Gastroesophageal sphincter (tissue), 3 donors: ENCODE measurements around the gene DYSF.

Experiments
- EP300 ChIP-seq: sonication (generic); formaldehyde crosslinking; IDR thresholded peaks from one replicate; pipeline ENCODE4 v1.6.1; 2017; ENCODE audit warnings: antibody characterized with exemption, mild to moderate bottlenecking
- POLR2A ChIP-seq, 2 donors: fragments of 450-650 bp; IDR thresholded peaks; one replicate each; pipeline ENCODE4 v1.6.1; 2017; ENCODE audit warnings: antibody characterized with exemption in 2 of 2, mild to moderate bottlenecking in 2 of 2, moderate library complexity in 1 of 2
- POLR2AphosphoS5 ChIP-seq: sonication (generic); formaldehyde crosslinking; IDR thresholded peaks from one replicate; pipeline ENCODE4 v1.6.1; 2017; ENCODE audit warnings: antibody characterized with exemption
- TF ChIP-seq, protein P1 (sequence below), 4 experiments: fragments of 200-600 bp in 2 of 4; fragments of 450-650 bp in 2 of 4; sonication (generic) in 1 of 4; IDR thresholded peaks; one replicate each; pipeline ENCODE4 v1.5.1; 2017 to 2019; ENCODE audit warnings: antibody characterized with exemption in 4 of 4, mild to moderate bottlenecking in 2 of 4, moderate library complexity in 2 of 4

DNA sequence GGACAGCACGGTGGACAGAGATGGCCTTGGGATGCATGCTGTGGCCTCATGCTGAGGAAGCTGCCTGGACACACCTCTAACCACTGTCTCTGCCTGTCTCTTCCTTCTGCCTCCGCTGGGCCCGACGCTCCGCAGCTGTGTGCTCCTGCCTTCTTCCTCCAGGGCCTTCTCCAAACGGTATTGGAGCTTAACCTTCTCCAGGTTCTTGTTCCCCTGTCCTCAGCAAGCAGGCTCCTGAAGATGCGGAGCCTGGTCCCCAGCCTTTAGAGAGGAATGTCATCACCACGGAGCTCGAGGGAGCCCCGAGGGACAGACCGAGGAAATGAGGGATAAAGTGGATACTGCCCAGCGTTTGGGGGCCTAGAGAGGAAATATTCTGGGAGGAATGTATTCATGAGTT, 155.1 kb downstream of the DYSF start:
- TF ChIP-seq EP300 (no peak), POLR2A (IDR thresholded peaks at IDR 0.05) (no peak), POLR2AphosphoS5 (no peak)
- TF ChIP-seq, protein P1, sequence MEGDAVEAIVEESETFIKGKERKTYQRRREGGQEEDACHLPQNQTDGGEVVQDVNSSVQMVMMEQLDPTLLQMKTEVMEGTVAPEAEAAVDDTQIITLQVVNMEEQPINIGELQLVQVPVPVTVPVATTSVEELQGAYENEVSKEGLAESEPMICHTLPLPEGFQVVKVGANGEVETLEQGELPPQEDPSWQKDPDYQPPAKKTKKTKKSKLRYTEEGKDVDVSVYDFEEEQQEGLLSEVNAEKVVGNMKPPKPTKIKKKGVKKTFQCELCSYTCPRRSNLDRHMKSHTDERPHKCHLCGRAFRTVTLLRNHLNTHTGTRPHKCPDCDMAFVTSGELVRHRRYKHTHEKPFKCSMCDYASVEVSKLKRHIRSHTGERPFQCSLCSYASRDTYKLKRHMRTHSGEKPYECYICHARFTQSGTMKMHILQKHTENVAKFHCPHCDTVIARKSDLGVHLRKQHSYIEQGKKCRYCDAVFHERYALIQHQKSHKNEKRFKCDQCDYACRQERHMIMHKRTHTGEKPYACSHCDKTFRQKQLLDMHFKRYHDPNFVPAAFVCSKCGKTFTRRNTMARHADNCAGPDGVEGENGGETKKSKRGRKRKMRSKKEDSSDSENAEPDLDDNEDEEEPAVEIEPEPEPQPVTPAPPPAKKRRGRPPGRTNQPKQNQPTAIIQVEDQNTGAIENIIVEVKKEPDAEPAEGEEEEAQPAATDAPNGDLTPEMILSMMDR (IDR thresholded peaks at IDR 0.05): no peak
